ENCODE data around the gene HRAS. TPM values are rescaled to one million over a fixed set of nuclear protein-coding genes. Genes with fewer than 3 reads are reported as not detected.
A peak's percentile ranks its signal among the peaks of the same experiment; 100 is the strongest.

The HRAS gene
- total RNA-seq, 1 donor from 2014 or later = 63.2 TPM

DNA sequence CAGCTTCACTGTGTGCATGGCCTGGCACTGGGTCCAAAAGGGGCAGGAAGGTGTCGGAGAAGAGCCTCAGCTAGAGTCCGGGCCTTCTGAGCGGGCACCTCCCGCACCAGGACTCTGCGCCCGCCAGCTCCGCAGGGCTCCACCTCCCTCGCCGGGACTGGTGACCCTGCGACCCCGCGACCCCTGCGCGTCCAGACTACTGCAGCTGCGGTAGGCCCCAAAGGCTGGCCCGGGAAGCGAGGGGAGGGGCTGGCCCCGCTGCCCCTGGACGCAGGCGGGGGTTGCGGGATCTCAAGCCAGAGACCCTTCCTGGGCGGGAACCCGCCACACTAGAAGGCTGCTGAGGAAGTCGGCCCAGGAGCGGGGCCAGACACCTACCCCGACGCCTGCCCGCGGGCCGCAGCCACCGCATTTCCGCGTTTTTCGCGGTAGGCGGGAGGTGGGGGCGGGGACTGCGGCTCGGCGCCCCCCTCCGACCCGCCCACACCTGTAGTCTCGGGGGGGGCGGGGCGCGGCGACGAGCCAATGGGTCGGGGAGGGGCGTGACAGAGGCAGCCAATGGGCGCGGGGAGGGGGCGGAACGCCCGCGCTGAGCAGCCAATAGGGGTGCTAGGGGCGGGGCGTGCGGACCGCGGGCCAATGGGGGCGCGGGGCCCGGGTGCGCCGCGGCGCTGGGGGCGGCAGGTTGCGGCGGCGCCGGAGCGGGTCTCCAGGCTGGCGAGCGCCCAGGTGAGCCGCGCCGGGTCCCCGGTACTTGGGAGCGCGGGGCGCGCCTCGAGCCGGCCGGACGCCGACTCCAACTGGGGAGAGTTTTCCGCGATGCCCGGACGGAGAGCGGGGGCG, 25.1 kb upstream of the HRAS start, which contains the start of the genes LMNTD2 and RASSF7:
LMNTD2 (minus strand) TSS at position 434 of the 843 bp plus-strand sequence; CDS start at position 412, 22 bp downstream.
RASSF7 (plus strand) TSS at position 666 of the 843 bp plus-strand sequence. CDS start 799 bp downstream, outside the sequence.
- TF ChIP-seq, protein P1, sequence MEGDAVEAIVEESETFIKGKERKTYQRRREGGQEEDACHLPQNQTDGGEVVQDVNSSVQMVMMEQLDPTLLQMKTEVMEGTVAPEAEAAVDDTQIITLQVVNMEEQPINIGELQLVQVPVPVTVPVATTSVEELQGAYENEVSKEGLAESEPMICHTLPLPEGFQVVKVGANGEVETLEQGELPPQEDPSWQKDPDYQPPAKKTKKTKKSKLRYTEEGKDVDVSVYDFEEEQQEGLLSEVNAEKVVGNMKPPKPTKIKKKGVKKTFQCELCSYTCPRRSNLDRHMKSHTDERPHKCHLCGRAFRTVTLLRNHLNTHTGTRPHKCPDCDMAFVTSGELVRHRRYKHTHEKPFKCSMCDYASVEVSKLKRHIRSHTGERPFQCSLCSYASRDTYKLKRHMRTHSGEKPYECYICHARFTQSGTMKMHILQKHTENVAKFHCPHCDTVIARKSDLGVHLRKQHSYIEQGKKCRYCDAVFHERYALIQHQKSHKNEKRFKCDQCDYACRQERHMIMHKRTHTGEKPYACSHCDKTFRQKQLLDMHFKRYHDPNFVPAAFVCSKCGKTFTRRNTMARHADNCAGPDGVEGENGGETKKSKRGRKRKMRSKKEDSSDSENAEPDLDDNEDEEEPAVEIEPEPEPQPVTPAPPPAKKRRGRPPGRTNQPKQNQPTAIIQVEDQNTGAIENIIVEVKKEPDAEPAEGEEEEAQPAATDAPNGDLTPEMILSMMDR (conservative IDR thresholded peaks at IDR 0.05; ENCODE audit: low read depth, low read length) = no peak
- peak within 1 kb of the TSS; percentile 69 for H3K4me3 ChIP-seq (ENCODE audit: low read depth, low read length)
- no peak for DNase-seq (ENCODE audit: low read depth)

DNA sequence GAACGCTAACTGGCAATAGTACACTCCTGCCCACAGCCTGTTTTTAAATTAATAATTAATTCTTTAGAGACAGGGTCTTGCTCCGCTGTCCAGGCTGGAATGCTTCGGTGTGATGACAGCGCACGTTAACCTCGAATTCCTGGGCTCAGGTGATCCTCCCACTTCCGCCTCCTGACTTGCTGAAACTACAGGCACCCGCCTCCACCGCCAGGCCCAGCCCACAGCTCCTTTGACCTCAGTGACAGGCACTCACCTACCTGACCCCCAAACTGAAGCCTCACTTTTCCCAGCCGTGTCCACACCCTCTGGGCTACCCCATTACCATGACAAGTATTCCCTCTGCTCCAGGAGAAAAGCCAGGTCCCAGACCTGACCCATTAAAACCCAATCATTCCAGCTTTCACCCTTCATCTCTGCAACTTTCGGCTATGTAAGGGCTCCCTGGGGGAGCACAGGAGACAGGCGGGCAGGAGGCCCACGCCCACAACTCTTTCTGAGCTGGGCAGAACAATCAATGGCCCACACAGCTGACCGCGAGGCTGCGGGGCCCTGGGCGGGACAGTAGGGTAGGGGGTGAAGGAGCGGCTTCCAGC, 24.4 kb upstream of the HRAS start:
- peak overlapping the region; percentile 61 for H3K4me3 ChIP-seq (ENCODE audit: low read depth, low read length)
- no peak for DNase-seq (ENCODE audit: low read depth)
- TF ChIP-seq, protein P1 (conservative IDR thresholded peaks at IDR 0.05; ENCODE audit: low read depth, low read length) = no peak

DNA sequence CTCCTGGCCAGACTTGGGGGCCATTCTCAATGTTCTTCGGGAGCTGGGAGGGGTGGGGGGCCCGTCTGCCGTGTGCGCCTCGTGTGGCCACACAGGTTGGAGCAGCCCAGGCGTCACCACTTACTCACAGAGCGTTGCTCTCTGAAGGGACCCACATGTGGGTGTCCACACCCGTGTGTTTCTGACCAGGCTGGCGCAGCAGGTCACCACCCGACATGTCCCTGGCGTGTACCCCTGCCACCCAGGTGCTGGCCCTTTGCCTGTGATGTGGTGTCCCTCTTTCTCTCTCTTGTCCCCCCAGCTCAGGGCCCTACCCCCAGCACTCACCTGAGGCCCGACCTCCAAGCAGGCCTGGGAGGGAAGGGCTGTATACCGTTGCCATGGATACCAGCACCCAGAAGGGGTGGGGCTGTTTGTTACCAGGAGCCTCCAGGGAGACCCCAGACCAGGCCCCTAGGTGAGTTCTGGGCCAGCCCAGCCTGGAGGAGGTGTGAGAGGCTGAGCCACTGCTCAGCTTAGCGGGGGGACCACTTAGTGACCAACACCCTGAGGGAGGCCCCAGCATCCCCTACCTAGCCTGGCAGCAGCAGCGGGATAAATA, 23.7 kb upstream of the HRAS start:
- H3K4me3 ChIP-seq (ENCODE audit: low read depth, low read length) = no peak overlapping the region
- TF ChIP-seq, protein P1 (conservative IDR thresholded peaks at IDR 0.05; ENCODE audit: low read depth, low read length) = no peak
- no peak for DNase-seq (ENCODE audit: low read depth)

DNA sequence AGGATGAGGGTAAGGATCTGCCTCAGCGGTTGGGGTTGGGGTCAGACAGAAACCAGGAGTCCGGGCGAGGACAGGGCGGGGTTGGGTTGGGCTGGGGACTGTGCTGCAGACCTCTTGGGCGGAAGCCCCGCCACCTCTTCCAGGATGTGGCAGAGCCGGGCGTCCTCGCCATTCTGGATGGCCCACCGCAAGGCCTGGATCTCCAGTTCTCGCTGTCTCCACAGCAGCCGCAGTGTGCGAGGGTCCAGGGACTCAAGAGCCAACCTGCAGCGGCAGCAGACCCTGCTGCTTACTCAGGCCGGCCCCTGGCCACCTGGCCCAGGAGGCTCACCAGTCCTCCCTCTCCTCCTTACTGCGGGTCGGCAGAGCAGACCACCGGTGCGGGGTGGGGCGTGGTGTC, 23.1 kb upstream of the HRAS start:
- no peak for DNase-seq (ENCODE audit: low read depth)
- H3K4me3 ChIP-seq (ENCODE audit: low read depth, low read length) = no peak overlapping the region
- TF ChIP-seq, protein P1 (conservative IDR thresholded peaks at IDR 0.05; ENCODE audit: low read depth, low read length) = no peak

DNA sequence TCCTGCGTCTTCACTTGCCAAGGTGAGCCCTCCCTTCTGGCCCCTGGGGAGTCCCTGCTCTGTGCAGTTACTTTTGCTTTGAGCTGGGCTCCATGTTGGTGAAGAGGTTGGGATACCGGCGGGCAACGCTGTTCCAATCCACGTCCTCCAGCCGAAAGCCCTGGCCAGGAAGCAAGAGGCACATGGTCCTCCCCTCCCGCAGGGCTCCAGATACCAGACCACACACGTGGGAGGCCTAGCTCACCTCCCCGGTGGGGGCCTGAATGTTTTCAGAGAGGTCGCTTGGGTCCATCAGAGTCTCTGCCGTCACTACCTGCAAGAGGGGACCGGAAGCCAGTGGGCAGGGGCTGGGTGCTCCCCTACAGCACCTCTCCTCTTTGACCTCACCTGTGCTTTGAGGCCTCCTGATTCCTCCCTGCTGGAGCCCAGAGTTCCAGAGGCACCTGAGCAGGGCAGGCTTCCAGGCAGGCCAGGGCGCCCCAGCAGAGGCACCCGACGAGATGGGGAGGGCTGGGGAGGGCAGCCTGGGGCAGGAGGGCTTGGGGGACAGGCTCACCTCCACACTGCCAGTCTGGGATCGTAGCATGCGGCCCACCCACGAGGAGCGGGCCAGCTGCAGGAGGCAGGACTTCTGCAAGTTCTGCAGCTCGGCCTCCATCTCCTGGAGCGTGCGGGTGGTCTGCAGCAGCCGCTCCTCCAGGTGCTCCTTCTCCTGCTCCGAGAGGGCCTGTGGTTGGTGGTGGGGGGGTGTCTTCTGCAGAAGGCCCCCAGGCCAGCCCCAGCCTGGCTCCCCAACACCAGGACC, 22.2 kb upstream of the HRAS start:
- TF ChIP-seq, protein P1 (conservative IDR thresholded peaks at IDR 0.05; ENCODE audit: low read depth, low read length) = no peak
- H3K4me3 ChIP-seq (ENCODE audit: low read depth, low read length) = no peak overlapping the region
- DNase-seq (ENCODE audit: low read depth) = no peak

DNA sequence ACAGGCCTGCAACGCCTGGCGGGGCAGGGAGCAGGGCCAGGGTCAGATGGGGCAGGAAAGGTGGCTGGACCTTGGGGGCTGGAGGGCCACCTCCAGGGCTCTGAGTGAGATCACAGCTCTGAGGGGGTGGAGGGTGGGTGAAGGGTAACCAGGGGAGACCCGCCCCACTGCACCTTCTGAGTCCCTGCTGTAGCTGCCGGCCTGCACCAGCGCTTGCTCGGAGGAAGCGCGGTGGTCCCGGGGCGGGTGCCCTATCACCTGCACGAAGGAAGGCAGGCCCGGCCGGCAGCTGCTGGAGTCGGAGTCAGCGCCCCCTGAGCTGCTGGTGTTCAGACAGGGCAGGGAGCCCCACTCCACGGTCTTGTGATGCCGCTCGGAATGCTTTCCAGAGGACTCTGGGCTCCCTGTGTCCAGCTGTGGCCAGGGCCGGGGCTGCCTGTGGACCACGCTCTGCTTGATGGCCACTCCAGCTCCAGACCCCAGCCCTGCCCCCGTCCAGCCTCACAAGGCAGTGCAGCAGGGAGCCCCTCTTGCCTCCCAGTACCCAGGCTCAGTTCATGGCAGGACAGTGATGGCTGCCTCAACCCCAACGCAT, 21.4 kb upstream of the HRAS start:
- TF ChIP-seq, protein P1 (conservative IDR thresholded peaks at IDR 0.05; ENCODE audit: low read depth, low read length) = no peak
- no peak for DNase-seq (ENCODE audit: low read depth)
- H3K4me3 ChIP-seq (ENCODE audit: low read depth, low read length) = peak overlapping the region; percentile 26

Measured in epithelial cell of proximal tubule (primary cell).